ENCODE measurements around the gene TRIO. TPM values are rescaled to one million over a fixed set of nuclear protein-coding genes. Genes with fewer than 3 reads are reported as not detected.

TRIO gene
- total RNA-seq, 3 donors from 2014 or later (not counting 1 experiment from before 2014, with no cell fraction given): 84.6 to 136 (median 94.3) TPM

DNA sequence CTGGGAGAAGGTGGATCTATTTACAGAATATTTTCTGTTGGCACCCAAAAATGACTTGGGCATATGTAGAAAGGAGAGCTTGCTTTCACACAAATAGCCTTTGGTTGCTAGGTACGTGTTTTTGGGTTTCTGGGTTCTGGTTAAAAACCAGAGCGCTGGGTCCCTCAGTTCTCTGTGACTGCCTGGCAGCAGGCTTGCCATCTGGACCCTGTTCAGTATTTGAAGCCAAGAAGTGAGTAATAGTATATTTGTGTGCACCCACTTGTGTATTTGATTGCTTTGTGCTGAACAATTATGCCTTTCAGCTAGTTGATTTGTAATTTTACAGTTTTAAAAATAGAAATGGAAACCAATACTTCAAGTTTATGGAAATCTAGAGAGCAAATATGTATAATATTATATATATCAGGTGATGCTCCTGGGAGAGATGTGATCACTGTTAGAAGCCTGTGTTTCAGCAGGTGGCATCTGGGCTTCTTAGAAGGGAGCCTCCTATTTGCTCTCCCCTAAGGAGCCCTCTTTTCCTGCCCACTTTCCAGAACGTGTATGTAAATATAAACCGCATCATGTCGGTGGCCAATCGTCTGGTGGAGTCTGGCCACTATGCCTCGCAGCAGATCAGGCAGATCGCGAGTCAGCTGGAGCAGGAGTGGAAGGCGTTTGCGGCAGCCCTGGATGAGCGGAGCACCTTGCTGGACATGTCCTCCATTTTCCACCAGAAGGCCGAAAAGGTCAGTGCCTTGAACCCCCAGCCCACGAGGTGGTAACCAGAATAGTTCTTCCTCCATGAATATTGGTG is 153.6 kb downstream of the TRIO start:
- WGBS (ENCODE audit: insufficient coverage): 93% methylated on average over 14 of the region's 14 CpGs
- Mint-ChIP-seq H3K27ac (no peak overlapping the region), H3K4me1 (no peaks in the 10 kb centered on the region), H3K36me3 (peaks cover 7% of the 10 kb centered on the region), H3K9me3 (no peaks in the 10 kb centered on the region), H3K27me3 (ENCODE audit: low read depth in 2 of 2) (no peaks in the 10 kb centered on the region), H3K4me3 (no peak overlapping the region)
- TF ChIP-seq, protein P1, sequence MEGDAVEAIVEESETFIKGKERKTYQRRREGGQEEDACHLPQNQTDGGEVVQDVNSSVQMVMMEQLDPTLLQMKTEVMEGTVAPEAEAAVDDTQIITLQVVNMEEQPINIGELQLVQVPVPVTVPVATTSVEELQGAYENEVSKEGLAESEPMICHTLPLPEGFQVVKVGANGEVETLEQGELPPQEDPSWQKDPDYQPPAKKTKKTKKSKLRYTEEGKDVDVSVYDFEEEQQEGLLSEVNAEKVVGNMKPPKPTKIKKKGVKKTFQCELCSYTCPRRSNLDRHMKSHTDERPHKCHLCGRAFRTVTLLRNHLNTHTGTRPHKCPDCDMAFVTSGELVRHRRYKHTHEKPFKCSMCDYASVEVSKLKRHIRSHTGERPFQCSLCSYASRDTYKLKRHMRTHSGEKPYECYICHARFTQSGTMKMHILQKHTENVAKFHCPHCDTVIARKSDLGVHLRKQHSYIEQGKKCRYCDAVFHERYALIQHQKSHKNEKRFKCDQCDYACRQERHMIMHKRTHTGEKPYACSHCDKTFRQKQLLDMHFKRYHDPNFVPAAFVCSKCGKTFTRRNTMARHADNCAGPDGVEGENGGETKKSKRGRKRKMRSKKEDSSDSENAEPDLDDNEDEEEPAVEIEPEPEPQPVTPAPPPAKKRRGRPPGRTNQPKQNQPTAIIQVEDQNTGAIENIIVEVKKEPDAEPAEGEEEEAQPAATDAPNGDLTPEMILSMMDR (IDR thresholded peaks at IDR 0.05): no peak
- Histone ChIP-seq H3K27ac (ENCODE audit: low read length) (no peak overlapping the region), H3K36me3 (ENCODE audit: control insufficient read depth, insufficient read depth, low read length) (peaks cover 11% of the 10 kb centered on the region), H3K9me3 (ENCODE audit: control insufficient read depth, insufficient read depth, low read length) (no peaks in the 10 kb centered on the region), H3K27me3 (ENCODE audit: control insufficient read depth, insufficient read depth, low read length) (no peaks in the 10 kb centered on the region), H3K4me3 (ENCODE audit: low read length) (no peak overlapping the region), H3K4me1 (ENCODE audit: control insufficient read depth, insufficient read depth, low read length) (no peaks in the 10 kb centered on the region)
- ATAC-seq (no peak), DNase-seq (no peak)
- intact Hi-C loops (cut with micrococcal nuclease): no loop called here

DNA sequence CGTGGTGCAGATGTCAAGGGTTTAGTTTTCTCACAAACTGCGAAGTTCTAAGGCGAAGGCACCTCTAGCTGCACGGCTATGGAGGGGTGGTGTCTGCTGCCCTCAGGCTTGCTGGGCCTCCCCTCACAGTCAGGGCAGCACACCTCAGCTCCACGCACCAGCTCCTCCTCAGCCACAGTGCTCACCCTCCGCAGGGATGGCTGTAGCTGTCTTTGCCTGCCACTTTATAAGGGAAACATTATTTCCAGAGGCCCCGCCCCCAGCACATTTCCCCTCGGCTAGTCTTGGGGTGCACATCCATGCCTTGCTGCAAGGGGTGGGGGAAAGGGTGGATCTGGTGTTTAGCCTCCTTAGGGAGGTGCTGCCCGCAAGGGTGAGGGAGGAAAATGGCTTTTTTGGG is 154.6 kb downstream of the TRIO start:
- Mint-ChIP-seq H3K4me3 (no peak overlapping the region), H3K9me3 (no peaks in the 10 kb centered on the region), H3K27ac (no peak overlapping the region), H3K4me1 (no peaks in the 10 kb centered on the region), H3K36me3 (peaks cover 1% of the 10 kb centered on the region), H3K27me3 (ENCODE audit: low read depth in 2 of 2) (no peaks in the 10 kb centered on the region)
- TF ChIP-seq, protein P1 (IDR thresholded peaks at IDR 0.05): no peak
- WGBS (ENCODE audit: insufficient coverage): 93% methylated on average over 8 of the region's 9 CpGs
- H3K4me3 ChIP-seq (ENCODE audit: low read length): no peak overlapping the region
- intact Hi-C loops (cut with micrococcal nuclease): no loop called here
- H3K9me3 ChIP-seq (ENCODE audit: control insufficient read depth, insufficient read depth, low read length): no peaks in the 10 kb centered on the region
- H3K36me3 ChIP-seq (ENCODE audit: control insufficient read depth, insufficient read depth, low read length): peaks cover 11% of the 10 kb centered on the region
- no peak for ATAC-seq
- DNase-seq: no peak
- no peaks in the 10 kb centered on the region for H3K4me1 ChIP-seq (ENCODE audit: control insufficient read depth, insufficient read depth, low read length)
- no peak overlapping the region for H3K27ac ChIP-seq (ENCODE audit: low read length)
- no peaks in the 10 kb centered on the region for H3K27me3 ChIP-seq (ENCODE audit: control insufficient read depth, insufficient read depth, low read length)

DNA sequence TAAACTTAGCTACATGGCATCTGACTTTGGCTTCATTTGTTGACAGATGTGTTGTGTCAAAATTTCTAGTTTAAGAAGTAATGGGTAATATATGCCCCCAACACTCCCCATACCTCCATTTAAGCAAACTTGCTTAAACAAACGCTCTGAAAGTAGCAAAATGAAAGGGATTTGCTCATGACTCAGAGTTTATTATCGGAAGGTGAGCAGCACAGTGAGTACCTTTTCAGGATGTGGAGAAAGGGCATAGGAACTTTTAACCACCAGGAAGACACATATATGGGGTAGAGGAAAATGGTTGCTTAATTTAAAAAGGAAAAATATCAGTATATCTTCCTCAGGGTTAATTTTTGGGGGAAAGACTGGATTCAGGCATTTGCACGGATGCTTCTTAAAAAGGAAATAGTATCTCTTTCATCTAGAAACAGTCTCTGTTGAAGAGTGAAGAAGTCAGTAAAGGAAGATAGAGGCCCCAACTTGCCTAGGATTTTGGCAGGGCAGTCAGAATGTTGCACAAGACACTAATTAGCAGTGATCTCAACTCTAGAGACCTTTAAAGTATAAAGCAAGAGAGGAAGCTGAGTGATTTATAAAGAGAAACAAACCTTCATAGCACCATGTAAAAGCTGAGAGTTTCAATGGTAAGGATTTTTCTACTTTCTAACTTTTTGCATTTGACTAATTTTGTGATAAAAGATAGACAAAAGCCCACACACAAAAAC is 155.1 kb downstream of the TRIO start:
- H3K27me3 ChIP-seq (ENCODE audit: control insufficient read depth, insufficient read depth, low read length): no peaks in the 10 kb centered on the region
- H3K4me1 ChIP-seq (ENCODE audit: control insufficient read depth, insufficient read depth, low read length): no peaks in the 10 kb centered on the region
- H3K36me3 Mint-ChIP-seq: no peaks in the 10 kb centered on the region
- 100% methylated on average over 3 of the region's 3 CpGs for WGBS (ENCODE audit: insufficient coverage)
- no peak overlapping the region for H3K27ac ChIP-seq (ENCODE audit: low read length)
- H3K27ac Mint-ChIP-seq: no peak overlapping the region
- no peak overlapping the region for H3K4me3 ChIP-seq (ENCODE audit: low read length)
- no peaks in the 10 kb centered on the region for H3K9me3 Mint-ChIP-seq
- H3K4me3 Mint-ChIP-seq: no peak overlapping the region
- no peaks in the 10 kb centered on the region for H3K27me3 Mint-ChIP-seq (ENCODE audit: low read depth in 2 of 2)
- intact Hi-C loops (cut with micrococcal nuclease): no loop called here
- ATAC-seq (no peak), DNase-seq (no peak)
- peaks cover 7% of the 10 kb centered on the region for H3K36me3 ChIP-seq (ENCODE audit: control insufficient read depth, insufficient read depth, low read length)
- no peaks in the 10 kb centered on the region for H3K9me3 ChIP-seq (ENCODE audit: control insufficient read depth, insufficient read depth, low read length)
- TF ChIP-seq, protein P1 (IDR thresholded peaks at IDR 0.05): no peak
- H3K4me1 Mint-ChIP-seq: peaks cover 0 to 4% of the 10 kb centered on the region in 2 donors
